NT2/D1 (cell line): ENCODE data around the gene TNS3.

Experiments used
- DNase-seq: peaks from one replicate; pipeline ENCODE4 v3.0.0-alpha.2; 2011; ENCODE audit warnings: low read depth, low spot score
- H3K27me3 ChIP-seq: 2 replicates; pipeline ENCODE4 v1.6.0; 2011; ENCODE audit warnings: mild to moderate bottlenecking; ENCODE audit not compliant: insufficient read length, insufficient read depth
- H3K36me3 ChIP-seq: 2 replicates; pipeline ENCODE4 v1.6.1; 2011; ENCODE audit warnings: mild to moderate bottlenecking, low read length, mixed read lengths; ENCODE audit not compliant: insufficient read depth, insufficient read length
- H3K4me1 ChIP-seq: 2 replicates; pipeline ENCODE4 v1.5.1; 2011; ENCODE audit not compliant: insufficient read depth, insufficient read length
- H3K4me3 ChIP-seq: 2 replicates; pipeline ENCODE4 v1.5.1; 2011; ENCODE audit warnings: low read depth; ENCODE audit not compliant: insufficient read length
- H3K9ac ChIP-seq: 2 replicates; pipeline ENCODE4 v1.6.0; 2011; ENCODE audit warnings: low read depth; ENCODE audit not compliant: insufficient read length
- H3K9me3 ChIP-seq: 2 replicates; pipeline ENCODE4 v1.5.1; 2011; ENCODE audit warnings: mild to moderate bottlenecking, low read length; ENCODE audit not compliant: insufficient read depth
- SUZ12 ChIP-seq: IDR thresholded peaks from 2 replicates; pipeline ENCODE4 v1.6.1; 2011; ENCODE audit not compliant: insufficient read length, insufficient read depth; ENCODE audit errors: extremely low read depth
- YY1 ChIP-seq: IDR thresholded peaks from 2 replicates; pipeline ENCODE4 v1.6.1; 2011; ENCODE audit not compliant: insufficient read length, insufficient read depth
- ZNF274 ChIP-seq: IDR thresholded peaks from 2 replicates; pipeline ENCODE4 v1.6.1; 2011; ENCODE audit warnings: mild to moderate bottlenecking, low read depth, low read length

TNS3 gene

DNA sequence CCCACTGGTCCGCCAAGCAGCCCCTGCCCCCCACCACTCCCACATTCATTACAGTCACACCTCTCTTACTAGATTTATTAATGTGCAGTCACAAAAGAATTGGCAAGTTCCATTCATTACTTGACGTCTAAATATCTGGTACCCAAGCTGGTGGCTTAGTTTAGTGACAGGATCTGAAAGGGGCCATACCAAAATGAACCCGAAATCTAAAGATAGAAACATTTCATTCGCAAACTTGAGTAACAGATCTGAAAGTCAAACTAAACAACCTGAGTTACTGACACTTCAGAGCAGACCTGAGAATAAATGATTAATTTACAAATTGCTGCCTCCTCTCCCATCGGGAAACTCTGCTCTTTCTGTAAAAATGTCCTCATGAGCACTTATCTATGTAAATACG, 53.4 kb downstream of the TNS3 start:
- Histone ChIP-seq H3K9ac (no peak overlapping the region), H3K27me3 (no peaks in the 10 kb centered on the region), H3K9me3 (peaks cover 9% of the 10 kb centered on the region), H3K36me3 (peaks cover 64% of the 10 kb centered on the region), H3K4me1 (no peaks in the 10 kb centered on the region), H3K4me3 (no peak overlapping the region)
- no peak for DNase-seq
- TF ChIP-seq SUZ12, result no peak
- no peak for TF ChIP-seq ZNF274
- no peak for TF ChIP-seq YY1

DNA sequence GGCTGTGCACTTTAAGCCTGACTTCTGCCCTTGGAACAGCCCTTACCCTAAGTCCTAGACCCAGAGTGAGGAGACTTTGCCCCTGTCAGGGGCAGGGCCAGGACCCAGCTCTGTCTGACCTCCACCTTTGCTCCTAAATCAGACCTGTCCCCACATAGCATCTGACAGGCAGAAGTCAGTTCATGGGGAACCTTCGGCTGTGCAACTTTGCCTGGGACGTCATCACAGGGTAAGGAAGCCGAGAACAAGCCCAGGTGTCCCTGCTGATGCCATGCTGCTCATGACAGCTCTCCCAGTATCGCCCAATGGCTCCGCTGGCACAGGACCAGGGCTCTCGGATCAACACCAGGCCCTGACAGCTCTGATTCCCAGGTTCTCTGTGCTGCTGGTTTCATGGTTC, 55.4 kb downstream of the TNS3 start:
- H3K4me3 ChIP-seq, result no peak overlapping the region
- no peaks in the 10 kb centered on the region for H3K9me3 ChIP-seq
- DNase-seq, result no peak
- H3K9ac ChIP-seq, result no peak overlapping the region
- H3K36me3 ChIP-seq, result peaks cover 77% of the 10 kb centered on the region
- H3K27me3 ChIP-seq, result no peaks in the 10 kb centered on the region
- no peak for TF ChIP-seq SUZ12
- TF ChIP-seq ZNF274, result no peak
- TF ChIP-seq YY1, result no peak
- H3K4me1 ChIP-seq, result peaks cover 2% of the 10 kb centered on the region

DNA sequence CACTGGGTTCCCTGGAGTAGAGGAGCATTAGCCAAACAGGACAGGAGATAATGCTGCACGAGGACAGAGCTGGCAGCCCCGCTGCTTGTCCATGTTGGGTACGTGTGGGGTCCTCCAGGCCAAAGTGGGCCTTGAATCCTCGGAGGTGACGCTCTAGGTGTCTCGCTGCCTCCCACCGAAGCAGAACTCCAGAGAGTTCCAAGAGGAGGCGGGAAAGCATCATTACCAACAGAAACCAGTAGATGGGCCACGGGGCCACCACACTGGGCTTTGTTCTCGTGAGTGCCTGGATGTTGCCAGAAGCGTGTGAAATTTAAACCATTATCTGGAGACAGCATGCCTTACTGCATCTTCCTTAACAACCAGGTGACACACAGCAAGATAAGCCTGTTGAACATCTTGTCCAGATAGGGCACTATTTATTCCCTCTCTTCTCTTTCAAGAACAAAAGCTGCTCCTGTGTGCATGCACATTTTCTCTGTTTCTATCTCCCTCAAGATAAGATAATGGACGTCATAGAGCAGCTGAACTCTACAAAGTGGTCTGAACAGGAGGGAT, 56.8 kb downstream of the TNS3 start:
- H3K36me3 ChIP-seq, result peaks cover 86% of the 10 kb centered on the region
- H3K9me3 ChIP-seq, result no peaks in the 10 kb centered on the region
- no peak overlapping the region for H3K9ac ChIP-seq
- no peak overlapping the region for H3K4me3 ChIP-seq
- DNase-seq, result no peak
- TF ChIP-seq YY1 (no peak), SUZ12 (no peak), ZNF274 (no peak)
- peaks cover 5% of the 10 kb centered on the region for H3K4me1 ChIP-seq
- H3K27me3 ChIP-seq, result no peaks in the 10 kb centered on the region

DNA sequence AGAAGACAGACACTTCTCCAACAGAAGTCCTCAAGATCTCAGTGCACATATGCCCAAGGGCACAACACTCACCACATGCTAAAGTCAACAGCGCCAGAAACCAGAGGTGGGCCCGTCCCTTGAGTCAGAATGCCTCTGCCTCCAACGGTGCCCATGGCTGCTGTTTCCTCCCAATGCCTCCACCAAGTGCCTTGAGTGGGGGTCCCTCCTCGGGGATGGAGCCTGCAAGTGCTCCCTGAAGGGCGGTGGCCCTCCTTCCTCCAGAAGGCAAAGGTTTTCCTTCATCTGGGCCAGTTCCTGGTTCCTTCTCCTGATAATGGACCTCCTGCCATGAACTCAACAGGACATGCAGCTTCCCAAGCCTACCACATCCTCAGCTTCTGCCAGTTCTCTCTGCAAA, 58.5 kb downstream of the TNS3 start:
- no peak overlapping the region for H3K4me3 ChIP-seq
- no peak for DNase-seq
- TF ChIP-seq SUZ12, result no peak
- TF ChIP-seq YY1, result no peak
- TF ChIP-seq ZNF274, result no peak
- peaks cover 82% of the 10 kb centered on the region for H3K36me3 ChIP-seq
- H3K9me3 ChIP-seq, result no peaks in the 10 kb centered on the region
- H3K4me1 ChIP-seq, result peaks cover 5% of the 10 kb centered on the region
- no peak overlapping the region for H3K9ac ChIP-seq
- H3K27me3 ChIP-seq, result no peaks in the 10 kb centered on the region

DNA sequence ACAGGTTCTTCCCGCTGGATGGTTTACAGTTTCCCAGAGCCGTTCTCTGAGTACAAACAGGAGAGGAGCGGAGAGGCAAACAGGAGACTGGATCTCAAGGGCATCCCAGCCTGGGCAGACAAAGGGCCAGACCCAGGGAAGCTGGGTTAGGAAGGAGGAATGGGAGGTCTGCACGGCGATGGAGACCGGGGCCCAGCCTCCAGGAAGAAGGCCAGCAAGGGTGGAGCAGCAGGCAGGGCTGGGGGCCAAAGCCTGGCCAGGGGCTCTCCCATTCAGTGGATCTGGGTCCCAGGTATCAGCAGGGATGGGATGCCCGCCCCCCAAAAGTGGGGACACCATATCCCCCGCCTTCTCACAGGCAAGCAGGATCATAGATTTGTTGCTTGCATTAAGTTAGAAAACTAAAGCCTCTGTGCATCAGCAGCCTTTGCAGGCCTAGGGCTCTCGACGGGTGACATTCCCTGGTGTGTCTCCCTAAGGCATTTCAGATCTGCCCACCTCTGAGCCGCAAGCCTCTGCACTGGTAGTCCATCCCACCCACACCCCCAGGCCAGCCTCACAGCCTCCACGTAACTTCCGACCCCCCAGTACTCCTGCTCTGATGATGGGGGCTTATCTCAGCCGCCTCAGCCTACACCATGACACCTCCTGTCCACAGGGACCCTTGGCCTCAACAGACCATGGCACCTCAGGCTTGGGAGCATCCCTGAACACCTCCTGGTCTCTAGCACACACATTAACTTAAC, 59.9 kb downstream of the TNS3 start:
- Histone ChIP-seq H3K4me1 (peaks cover 5% of the 10 kb centered on the region), H3K9me3 (no peaks in the 10 kb centered on the region), H3K36me3 (peaks cover 83% of the 10 kb centered on the region), H3K9ac (no peak overlapping the region), H3K4me3 (no peak overlapping the region), H3K27me3 (no peaks in the 10 kb centered on the region)
- DNase-seq, result no peak
- TF ChIP-seq SUZ12, result no peak
- TF ChIP-seq ZNF274, result no peak
- TF ChIP-seq YY1, result no peak

DNA sequence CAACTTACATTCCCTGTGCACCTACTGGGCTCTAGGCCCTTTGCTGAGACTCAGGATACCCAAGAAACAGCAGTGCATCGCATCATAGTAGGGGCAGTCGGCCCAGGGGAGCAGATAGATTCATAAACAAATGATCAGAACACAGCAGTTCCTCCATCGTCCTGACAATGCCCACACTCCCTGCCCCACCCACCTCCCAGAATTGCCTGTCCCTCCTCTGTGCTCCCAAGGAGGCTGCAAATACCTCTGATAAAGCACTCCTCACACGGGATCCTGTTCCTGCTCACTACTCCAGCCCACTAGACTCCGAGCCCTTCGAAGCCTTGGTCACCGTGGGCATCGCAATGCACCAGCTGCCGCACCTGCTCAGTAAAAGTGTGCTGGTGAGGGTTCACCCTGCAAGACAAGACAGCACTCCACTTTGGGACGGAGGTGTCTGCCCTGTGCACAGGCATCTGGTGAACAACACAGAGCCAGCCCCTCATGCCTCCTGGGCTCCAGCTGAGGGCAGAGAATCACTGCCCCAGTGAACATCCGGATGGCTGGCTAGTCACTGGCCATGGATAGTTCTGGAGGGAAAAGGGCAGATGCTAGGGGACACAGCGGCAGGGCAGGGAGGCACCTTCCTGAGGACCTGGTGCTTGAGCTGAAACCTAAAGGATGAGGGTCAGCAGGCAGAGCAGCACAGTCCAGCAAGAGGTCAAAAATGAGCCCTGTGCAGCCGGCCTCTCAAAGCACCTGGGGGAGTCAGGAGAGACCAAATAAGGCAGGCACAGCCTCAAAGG, 60.7 kb downstream of the TNS3 start:
- Histone ChIP-seq H3K4me3 (no peak overlapping the region), H3K9ac (no peak overlapping the region), H3K27me3 (no peaks in the 10 kb centered on the region), H3K4me1 (peaks cover 5% of the 10 kb centered on the region), H3K36me3 (peaks cover 84% of the 10 kb centered on the region), H3K9me3 (no peaks in the 10 kb centered on the region)
- no peak for TF ChIP-seq SUZ12
- no peak for TF ChIP-seq YY1
- no peak for TF ChIP-seq ZNF274
- no peak for DNase-seq

DNA sequence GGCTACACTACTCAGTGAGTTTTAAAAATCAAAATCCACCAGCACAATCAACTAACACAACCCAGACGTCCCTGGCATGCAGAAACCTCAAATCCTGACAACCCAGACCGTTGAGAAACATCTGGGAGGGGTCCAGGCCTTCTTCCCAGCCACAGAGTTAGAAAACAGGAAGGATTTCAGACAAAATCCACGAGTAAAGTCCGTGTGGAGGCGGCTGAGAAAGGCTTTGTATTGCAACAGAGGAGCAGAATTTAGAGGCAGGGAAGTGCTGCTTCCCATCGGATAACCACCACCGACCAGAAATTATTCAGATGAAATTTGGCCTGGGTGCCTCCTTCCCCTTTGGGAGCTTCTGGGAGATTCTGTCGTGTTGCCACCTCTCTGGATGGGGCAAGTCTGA, 61.5 kb downstream of the TNS3 start:
- H3K27me3 ChIP-seq, result no peaks in the 10 kb centered on the region
- H3K36me3 ChIP-seq, result peaks cover 84% of the 10 kb centered on the region
- H3K9ac ChIP-seq, result no peak overlapping the region
- H3K9me3 ChIP-seq, result no peaks in the 10 kb centered on the region
- H3K4me1 ChIP-seq, result peaks cover 5% of the 10 kb centered on the region
- TF ChIP-seq SUZ12 (no peak), YY1 (no peak), ZNF274 (no peak)
- DNase-seq, result no peak
- no peak overlapping the region for H3K4me3 ChIP-seq
